Measurements from ENCODE around the gene MBLAC2. TPM values are rescaled to one million over a fixed set of nuclear protein-coding genes. Genes with fewer than 3 reads are reported as not detected.

Gene MBLAC2
- polyA plus RNA-seq, 1 donor (not counting 4 experiments of a cell fraction or from before 2014, with no cell fraction given), result 4.6 TPM

DNA sequence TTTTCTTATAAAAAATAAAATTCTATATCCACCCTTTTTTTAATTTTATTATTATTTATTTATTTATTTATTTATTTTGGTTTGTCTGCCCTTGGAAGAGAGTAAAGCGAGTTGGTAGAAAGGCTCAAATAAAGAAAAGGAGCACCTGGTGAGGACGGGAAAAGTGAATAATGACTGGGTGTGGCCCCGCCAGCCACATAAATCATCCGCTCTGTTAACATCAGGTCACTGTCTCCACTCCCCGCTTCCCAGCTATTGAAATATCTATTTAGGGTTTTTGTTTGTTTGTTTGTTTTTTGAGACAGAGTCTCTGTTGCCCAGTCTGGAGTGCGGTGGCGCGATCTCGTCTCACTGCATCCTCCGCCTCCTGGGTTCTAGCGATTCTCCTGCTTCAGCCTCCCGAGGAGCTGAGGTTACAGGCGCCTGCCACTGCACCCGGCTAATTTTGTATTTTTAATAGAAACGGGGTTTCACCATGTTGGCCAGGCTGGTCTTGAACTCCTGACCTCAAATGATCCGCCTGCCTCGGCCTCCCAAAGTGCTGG, 937 bp upstream of the MBLAC2 start:
- TF ChIP-seq, protein P1, sequence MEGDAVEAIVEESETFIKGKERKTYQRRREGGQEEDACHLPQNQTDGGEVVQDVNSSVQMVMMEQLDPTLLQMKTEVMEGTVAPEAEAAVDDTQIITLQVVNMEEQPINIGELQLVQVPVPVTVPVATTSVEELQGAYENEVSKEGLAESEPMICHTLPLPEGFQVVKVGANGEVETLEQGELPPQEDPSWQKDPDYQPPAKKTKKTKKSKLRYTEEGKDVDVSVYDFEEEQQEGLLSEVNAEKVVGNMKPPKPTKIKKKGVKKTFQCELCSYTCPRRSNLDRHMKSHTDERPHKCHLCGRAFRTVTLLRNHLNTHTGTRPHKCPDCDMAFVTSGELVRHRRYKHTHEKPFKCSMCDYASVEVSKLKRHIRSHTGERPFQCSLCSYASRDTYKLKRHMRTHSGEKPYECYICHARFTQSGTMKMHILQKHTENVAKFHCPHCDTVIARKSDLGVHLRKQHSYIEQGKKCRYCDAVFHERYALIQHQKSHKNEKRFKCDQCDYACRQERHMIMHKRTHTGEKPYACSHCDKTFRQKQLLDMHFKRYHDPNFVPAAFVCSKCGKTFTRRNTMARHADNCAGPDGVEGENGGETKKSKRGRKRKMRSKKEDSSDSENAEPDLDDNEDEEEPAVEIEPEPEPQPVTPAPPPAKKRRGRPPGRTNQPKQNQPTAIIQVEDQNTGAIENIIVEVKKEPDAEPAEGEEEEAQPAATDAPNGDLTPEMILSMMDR (optimal IDR thresholded peaks at IDR 0.05 in 1 of 3, IDR thresholded peaks at IDR 0.05 in 1 of 3, conservative IDR thresholded peaks at IDR 0.05 in 1 of 3; ENCODE audit: extremely low read depth in 1 of 3, insufficient read depth in 2 of 3, low read length in 3 of 3), result no peak
- TF ChIP-seq EZH2 (IDR thresholded peaks at IDR 0.05; ENCODE audit: low read length), result no peak
- Histone ChIP-seq H4K20me1 (ENCODE audit: control insufficient read depth, extremely low read depth, insufficient read depth, low read length) (no peaks in the 10 kb centered on the region), H3K79me2 (ENCODE audit: control insufficient read depth, insufficient read depth, low read length) (peaks cover 38% of the 10 kb centered on the region), H3K4me1 (ENCODE audit: control insufficient read depth, extremely low read depth, insufficient read depth, low read length) (peaks cover 7% of the 10 kb centered on the region), H2AFZ (ENCODE audit: control insufficient read depth, low read length) (peak overlapping the region; percentile 37), H3K9me3 (ENCODE audit: control insufficient read depth, low read depth, low read length) (no peaks in the 10 kb centered on the region), H3K4me2 (ENCODE audit: control insufficient read depth, extremely low read depth, insufficient read depth, low read depth, low read length) (peak overlapping the region; percentile 92), H3K9me1 (ENCODE audit: control insufficient read depth, extremely low read depth, insufficient read depth, low read length) (no peaks in the 10 kb centered on the region), H3K27me3 (ENCODE audit: control insufficient read depth, extremely low read depth, insufficient read depth, low read length) (no peaks in the 10 kb centered on the region), H3K27ac (ENCODE audit: control insufficient read depth, insufficient read depth, low read length) (peak overlapping the region; percentile 83), H3K36me3 (ENCODE audit: control insufficient read depth in 2 of 2, extremely low read depth in 1 of 2, insufficient read depth in 2 of 2, low read length in 2 of 2) (no peaks in the 10 kb centered on the region), H3K4me3 (ENCODE audit: control insufficient read depth in 2 of 3, extremely low read depth in 1 of 3, insufficient read depth in 2 of 3, low read depth in 1 of 3, low read length in 3 of 3) (peak overlapping the region; percentile 70 to 98 (median 94)), H3K9ac (ENCODE audit: control insufficient read depth, extremely low read depth, insufficient read depth, low read length) (peak overlapping the region; percentile 89)
- no peak for FAIRE-seq
- dilution Hi-C loops (cut with MboI; ENCODE audit: extremely low pct_ligation_motif_present, low sequenced_read_pairs), result no loop called here
- DNase-seq (ENCODE audit: low read depth, low spot score), result no peak

GRCh38 chr5:90473396-90474234, 956 bp downstream of the MBLAC2 start:
- peaks cover 38% of the 10 kb centered on the region for H3K79me2 ChIP-seq (ENCODE audit: control insufficient read depth, insufficient read depth, low read length)
- no peak for TF ChIP-seq EZH2 (IDR thresholded peaks at IDR 0.05; ENCODE audit: low read length)
- TF ChIP-seq, protein P1 (optimal IDR thresholded peaks at IDR 0.05 in 1 of 3, IDR thresholded peaks at IDR 0.05 in 1 of 3, conservative IDR thresholded peaks at IDR 0.05 in 1 of 3; ENCODE audit: extremely low read depth in 1 of 3, insufficient read depth in 2 of 3, low read length in 3 of 3), result no peak
- no peaks in the 10 kb centered on the region for H3K9me3 ChIP-seq (ENCODE audit: control insufficient read depth, low read depth, low read length)
- no peaks in the 10 kb centered on the region for H3K36me3 ChIP-seq (ENCODE audit: control insufficient read depth in 2 of 2, extremely low read depth in 1 of 2, insufficient read depth in 2 of 2, low read length in 2 of 2)
- H3K4me1 ChIP-seq (ENCODE audit: control insufficient read depth, extremely low read depth, insufficient read depth, low read length), result peaks cover 7% of the 10 kb centered on the region
- H3K4me2 ChIP-seq (ENCODE audit: control insufficient read depth, extremely low read depth, insufficient read depth, low read depth, low read length), result peak overlapping the region; percentile 86
- FAIRE-seq (peak; percentile 66), DNase-seq (ENCODE audit: low read depth, low spot score) (no peak)
- peak overlapping the region; percentile 70 to 98 (median 94) for H3K4me3 ChIP-seq (ENCODE audit: control insufficient read depth in 2 of 3, extremely low read depth in 1 of 3, insufficient read depth in 2 of 3, low read depth in 1 of 3, low read length in 3 of 3)
- H2AFZ ChIP-seq (ENCODE audit: control insufficient read depth, low read length), result peak overlapping the region; percentile 98
- H3K27me3 ChIP-seq (ENCODE audit: control insufficient read depth, extremely low read depth, insufficient read depth, low read length), result no peaks in the 10 kb centered on the region
- peak overlapping the region; percentile 79 for H3K27ac ChIP-seq (ENCODE audit: control insufficient read depth, insufficient read depth, low read length)
- H4K20me1 ChIP-seq (ENCODE audit: control insufficient read depth, extremely low read depth, insufficient read depth, low read length), result no peaks in the 10 kb centered on the region
- H3K9me1 ChIP-seq (ENCODE audit: control insufficient read depth, extremely low read depth, insufficient read depth, low read length), result no peaks in the 10 kb centered on the region
- peak overlapping the region; percentile 89 for H3K9ac ChIP-seq (ENCODE audit: control insufficient read depth, extremely low read depth, insufficient read depth, low read length)
- dilution Hi-C loops (cut with MboI; ENCODE audit: extremely low pct_ligation_motif_present, low sequenced_read_pairs), result no loop called here
